Mesenchymal stem cell (in vitro differentiated cells and primary cell): ENCODE results near the gene PKNOX2.

ENCODE experiments used
- DNase-seq: peaks from one replicate; pipeline ENCODE4 v3.0.0-alpha.2; 2013
- H2AFZ ChIP-seq: one replicate; pipeline ENCODE4 v1.6.1; 2013; ENCODE audit warnings: low read depth, mild to moderate bottlenecking, control low read depth, inconsistent platforms, low read length, moderate library complexity
- H2AK5ac ChIP-seq: 2 replicates; pipeline ENCODE4 v1.6.1; 2013; ENCODE audit warnings: low read length, moderate library complexity, mild to moderate bottlenecking, inconsistent platforms; ENCODE audit not compliant: severe bottlenecking
- H2BK120ac ChIP-seq: one replicate; pipeline ENCODE4 v1.6.1; 2013; ENCODE audit warnings: low read depth, mild to moderate bottlenecking, inconsistent platforms, low read length, moderate library complexity
- H2BK12ac ChIP-seq, 2 experiments: one replicate each; pipeline ENCODE4 v1.6.1; 2013; ENCODE audit warnings: inconsistent platforms in 2 of 2, low read length in 2 of 2, mild to moderate bottlenecking in 2 of 2, moderate library complexity in 2 of 2, control low read depth in 1 of 2
- H2BK15ac ChIP-seq: one replicate; pipeline ENCODE4 v1.6.1; 2013; ENCODE audit warnings: mild to moderate bottlenecking, low read depth, inconsistent platforms; ENCODE audit not compliant: poor library complexity, severe bottlenecking
- H2BK5ac ChIP-seq: 2 replicates; pipeline ENCODE4 v1.6.1; 2013; ENCODE audit warnings: low read depth, mild to moderate bottlenecking, low read length, control low read depth, inconsistent platforms; ENCODE audit not compliant: poor library complexity, severe bottlenecking
- H3K14ac ChIP-seq, 2 experiments: one replicate each; pipeline ENCODE4 v1.6.1; 2013; ENCODE audit warnings: inconsistent platforms in 2 of 2, low read length in 2 of 2, control low read depth in 1 of 2, mild to moderate bottlenecking in 1 of 2, moderate library complexity in 1 of 2
- H3K18ac ChIP-seq, 2 experiments: one replicate each; pipeline ENCODE4 v1.6.1; 2013; ENCODE audit warnings: inconsistent platforms in 2 of 2, low read length in 2 of 2, control low read depth in 1 of 2, low read depth in 1 of 2, mild to moderate bottlenecking in 1 of 2
- H3K23ac ChIP-seq, 2 experiments: one replicate each; pipeline ENCODE4 v1.6.1; 2013; ENCODE audit warnings: inconsistent platforms in 2 of 2, low read length in 2 of 2, mild to moderate bottlenecking in 2 of 2, moderate library complexity in 2 of 2, control low read depth in 1 of 2
- H3K27ac ChIP-seq: 2 replicates; pipeline ENCODE4 v1.5.1; 2013; ENCODE audit warnings: mild to moderate bottlenecking, moderate library complexity, low read length, control low read depth, inconsistent platforms; ENCODE audit not compliant: poor library complexity, severe bottlenecking
- H3K27me3 ChIP-seq, 2 experiments: 2 replicates each; pipeline versions ENCODE4 v1.6.1 to v1.7.0; 2013; ENCODE audit warnings: low read length in 2 of 2, mild to moderate bottlenecking in 2 of 2, moderate library complexity in 2 of 2, control low read depth in 1 of 2, inconsistent platforms in 1 of 2; ENCODE audit not compliant: control insufficient read depth in 1 of 2, insufficient read depth in 1 of 2
- H3K36me3 ChIP-seq, 2 experiments: 2 replicates each; pipeline versions ENCODE4 v1.6.1 to v1.7.0; 2013; ENCODE audit warnings: low read length in 2 of 2, control low read depth in 1 of 2, inconsistent platforms in 1 of 2, low read depth in 1 of 2, mild to moderate bottlenecking in 1 of 2; ENCODE audit not compliant: insufficient read depth in 2 of 2, control insufficient read depth in 1 of 2
- H3K4ac ChIP-seq, 2 experiments: one replicate each; pipeline ENCODE4 v1.6.1; 2013; ENCODE audit warnings: inconsistent platforms in 2 of 2, low read length in 2 of 2, mild to moderate bottlenecking in 2 of 2, moderate library complexity in 2 of 2, control low read depth in 1 of 2, low read depth in 1 of 2
- H3K4me1 ChIP-seq: 2 replicates; pipeline ENCODE4 v1.6.1; 2013; ENCODE audit warnings: low read depth, low read length, control low read depth; ENCODE audit not compliant: control insufficient read depth, insufficient read depth
- H3K4me2 ChIP-seq: 2 replicates; pipeline ENCODE4 v1.6.1; 2013; ENCODE audit warnings: low read length, mild to moderate bottlenecking, inconsistent platforms; ENCODE audit not compliant: poor library complexity, severe bottlenecking
- H3K4me3 ChIP-seq, 2 experiments: 2 replicates each; pipeline versions ENCODE4 v1.5.1 to v1.7.0; 2013; ENCODE audit warnings: low read length in 2 of 2, mild to moderate bottlenecking in 2 of 2, control low read depth in 1 of 2, low read depth in 1 of 2; ENCODE audit not compliant: insufficient read depth in 1 of 2
- H3K79me1 ChIP-seq: replicated peaks from 2 replicates; pipeline ENCODE4 v1.6.1; 2013; ENCODE audit warnings: mild to moderate bottlenecking, control low read depth, low read length, inconsistent platforms; ENCODE audit not compliant: poor library complexity, severe bottlenecking
- H3K9ac ChIP-seq: 2 replicates; pipeline ENCODE4 v1.7.0; 2013; ENCODE audit warnings: mild to moderate bottlenecking, low read length, moderate library complexity
- H3K9me3 ChIP-seq: 2 replicates; pipeline ENCODE4 v1.7.0; 2013; ENCODE audit warnings: mild to moderate bottlenecking, low read length; ENCODE audit not compliant: control insufficient read depth
- H4K8ac ChIP-seq: one replicate; pipeline ENCODE4 v1.6.1; 2013; ENCODE audit warnings: inconsistent platforms, mild to moderate bottlenecking, low read length, moderate library complexity
- H4K91ac ChIP-seq: one replicate; pipeline ENCODE4 v1.6.1; 2013; ENCODE audit warnings: mild to moderate bottlenecking, low read length, inconsistent platforms
- WGBS: methylation state at CpG from one replicate; pipeline ENCODE4 v1.1.7; 2013; ENCODE audit warnings: mixed read lengths; 5-methylcytosine and 5-hydroxymethylcytosine counted together

PKNOX2 gene

GRCh38 chr11:125253795-125254525, 89.4 kb downstream of the PKNOX2 start:
- H2BK15ac ChIP-seq: no peak overlapping the region
- H3K18ac ChIP-seq: peak overlapping the region in 1 of 2 experiments; percentile 15
- H2BK12ac ChIP-seq: peak overlapping the region in 1 of 2 experiments; percentile 85
- H2AFZ ChIP-seq: no peak overlapping the region
- H2AK5ac ChIP-seq: no peak overlapping the region
- H3K4ac ChIP-seq: no peak overlapping the region
- 52% methylated on average over 14 of the region's 14 CpGs for WGBS
- H3K27ac ChIP-seq: no peak overlapping the region
- H3K23ac ChIP-seq: no peak overlapping the region
- H3K9me3 ChIP-seq: no peaks in the 10 kb centered on the region
- H3K27me3 ChIP-seq: peaks cover 0 to 3% of the 10 kb centered on the region in 2 experiments
- H3K79me1 ChIP-seq: peaks cover 47% of the 10 kb centered on the region
- DNase-seq: peak; percentile 49
- H3K14ac ChIP-seq: peak overlapping the region in 1 of 2 experiments; percentile 49
- peaks cover 29% of the 10 kb centered on the region for H3K4me1 ChIP-seq
- no peak overlapping the region for H4K8ac ChIP-seq
- peak overlapping the region; percentile 84 for H4K91ac ChIP-seq
- no peak overlapping the region for H3K9ac ChIP-seq
- H2BK120ac ChIP-seq: no peak overlapping the region
- no peak overlapping the region for H3K4me2 ChIP-seq
- H3K4me3 ChIP-seq: no peak overlapping the region
- no peak overlapping the region for H2BK5ac ChIP-seq
- peaks cover 0 to 54% of the 10 kb centered on the region in 2 experiments for H3K36me3 ChIP-seq

GRCh38 chr11:125256541-125257189, 92.1 kb downstream of the PKNOX2 start:
- Histone ChIP-seq H2AK5ac (peak overlapping the region; percentile 96), H2AFZ (no peak overlapping the region), H3K4ac (no peak overlapping the region), H2BK12ac (peak overlapping the region in 1 of 2 experiments; percentile 85), H3K4me2 (no peak overlapping the region), H3K14ac (no peak overlapping the region), H3K79me1 (peaks cover 39% of the 10 kb centered on the region), H3K9ac (no peak overlapping the region), H3K18ac (peak overlapping the region in 1 of 2 experiments; percentile 80), H3K27me3 (peaks cover 0 to 3% of the 10 kb centered on the region in 2 experiments), H3K36me3 (peaks cover 0 to 45% of the 10 kb centered on the region in 2 experiments), H3K9me3 (no peaks in the 10 kb centered on the region), H4K91ac (peak overlapping the region; percentile 23), H4K8ac (peak overlapping the region; percentile 78), H3K27ac (peak overlapping the region; percentile 39), H3K4me3 (no peak overlapping the region), H3K23ac (no peak overlapping the region), H2BK120ac (no peak overlapping the region), H2BK15ac (peak overlapping the region; percentile 12), H2BK5ac (peak overlapping the region; percentile 25), H3K4me1 (peaks cover 39% of the 10 kb centered on the region)
- peak; percentile 27 for DNase-seq
- 36% methylated on average over 5 of the region's 6 CpGs for WGBS

- Histone ChIP-seq H2BK12ac (peak overlapping the region in 1 of 2 experiments; percentile 21), H3K23ac (no peak overlapping the region), H3K4me3 (no peak overlapping the region), H2BK15ac (no peak overlapping the region), H4K91ac (peak overlapping the region; percentile 47), H3K36me3 (peaks cover 0 to 42% of the 10 kb centered on the region in 2 experiments), H3K18ac (peak overlapping the region in 1 of 2 experiments; percentile 40), H3K4me2 (no peak overlapping the region), H3K27ac (no peak overlapping the region), H2AFZ (no peak overlapping the region), H3K79me1 (peaks cover 39% of the 10 kb centered on the region), H2AK5ac (peak overlapping the region; percentile 96), H4K8ac (no peak overlapping the region), H2BK5ac (no peak overlapping the region), H3K4me1 (peaks cover 45% of the 10 kb centered on the region), H3K27me3 (peaks cover 0 to 3% of the 10 kb centered on the region in 2 experiments), H2BK120ac (no peak overlapping the region), H3K9ac (no peak overlapping the region), H3K14ac (no peak overlapping the region), H3K4ac (no peak overlapping the region), H3K9me3 (no peaks in the 10 kb centered on the region)
- DNase-seq: peak; percentile 37
- WGBS: 86% methylated on average over 7 of the region's 7 CpGs
Measured at GRCh38 chr11:125257190-125257579, 92.6 kb downstream of the PKNOX2 start.

- Histone ChIP-seq H2BK120ac (no peak overlapping the region), H3K4me1 (peaks cover 45% of the 10 kb centered on the region), H3K4ac (no peak overlapping the region), H3K14ac (no peak overlapping the region), H3K18ac (peak overlapping the region in 1 of 2 experiments; percentile 53), H3K27ac (no peak overlapping the region), H3K27me3 (peaks cover 0 to 3% of the 10 kb centered on the region in 2 experiments), H3K23ac (no peak overlapping the region), H3K4me2 (no peak overlapping the region), H2AFZ (no peak overlapping the region), H2BK12ac (peak overlapping the region in 1 of 2 experiments; percentile 7), H3K9me3 (no peaks in the 10 kb centered on the region), H3K79me1 (peaks cover 34% of the 10 kb centered on the region), H2BK5ac (peak overlapping the region; percentile 21), H4K8ac (no peak overlapping the region), H2AK5ac (peak overlapping the region; percentile 96), H3K9ac (no peak overlapping the region), H3K36me3 (peaks cover 0 to 37% of the 10 kb centered on the region in 2 experiments), H4K91ac (peak overlapping the region; percentile 18), H2BK15ac (peak overlapping the region; percentile 2), H3K4me3 (no peak overlapping the region)
- DNase-seq: no peak
- WGBS: 84% methylated on average over 4 of the region's 4 CpGs
Measured at GRCh38 chr11:125257751-125258150, 93.2 kb downstream of the PKNOX2 start.
